Stomach (tissue), 9 donors: Measurements from ENCODE around the gene DOCK9. TPM values are rescaled to one million over a fixed set of nuclear protein-coding genes. Genes with fewer than 3 reads are reported as not detected.

Experiments used
- DNase-seq, 2 donors: peaks; one replicate each; pipeline versions ENCODE4 v3.0.0 to v3.0.0-alpha.2; 2013 to 2019
- H3K27ac ChIP-seq, 5 donors: fragments of 200-600 bp in 4 of 5; sonication (generic) in 4 of 5; one replicate each; pipeline ENCODE4 v1.5.1; 2013 to 2019; ENCODE audit warnings: mild to moderate bottlenecking in 1 of 5, moderate library complexity in 1 of 5
- H3K27me3 ChIP-seq, 3 donors: fragments of 200-600 bp; sonication (generic); one replicate each; pipeline ENCODE4 v1.5.1; 2017 to 2019; ENCODE audit warnings: mixed run types in 1 of 3
- H3K36me3 ChIP-seq, 4 donors: fragments of 200-600 bp; sonication (generic); 1 replicate in 3 of 4; 2 replicates in 1 of 4; pipeline ENCODE4 v1.5.1; 2016 to 2019
- H3K4me1 ChIP-seq, 4 donors: fragments of 200-600 bp; sonication (generic); one replicate each; pipeline ENCODE4 v1.5.1; 2016 to 2019
- H3K4me3 ChIP-seq, 4 donors: fragments of 200-600 bp; sonication (generic) in 3 of 4; one replicate each; pipeline ENCODE4 v1.5.1; 2016 to 2019; ENCODE audit warnings: mild to moderate bottlenecking in 1 of 4
- H3K9me3 ChIP-seq, 4 donors: fragments of 200-600 bp; sonication (generic); one replicate each; pipeline ENCODE4 v1.5.1; 2016 to 2019
- EP300 ChIP-seq: sonication (generic); formaldehyde crosslinking; IDR thresholded peaks from one replicate; pipeline ENCODE4 v1.6.1; 2017; ENCODE audit warnings: antibody characterized with exemption
- POLR2A ChIP-seq, 4 donors: fragments of 450-650 bp; IDR thresholded peaks; one replicate each; pipeline ENCODE4 v1.6.1; 2016; ENCODE audit warnings: antibody characterized with exemption in 4 of 4, control low read depth in 2 of 4, mild to moderate bottlenecking in 1 of 4, moderate library complexity in 1 of 4
- POLR2AphosphoS5 ChIP-seq, 3 donors: sonication (generic); formaldehyde crosslinking; IDR thresholded peaks; one replicate each; pipeline ENCODE4 v1.6.1; 2016; ENCODE audit warnings: antibody characterized with exemption in 3 of 3
- WGBS, 5 donors: extraction: QIAGEN DNeasy Blood & Tissue Kit in 3 of 5; methylation state at CpG; one replicate each; pipeline versions ENCODE4 v1.1.5 to v1.1.7; 2013 to 2018; 5-methylcytosine and 5-hydroxymethylcytosine counted together
- intact Hi-C: fragments of 100-400 bp; cut with DNase I; formaldehyde crosslinking; loops from one replicate; pipeline ENCODE4 v1.15.1; 2023; ENCODE audit warnings: low total_unique reads
- polyA plus RNA-seq, 3 donors: library from polyadenylated mRNA; stranded (reverse); fragments of 200-250 nt; gene quantifications; one replicate each; pipeline ENCODE4 v1.2.3, GENCODE V29; 2013
- total RNA-seq, 5 donors: library from RNA; depleted of rRNA; stranded (reverse); fragments of >200 nt; gene quantifications; one replicate each; pipeline versions ENCODE4 v1.1.0 to v1.2.3, GENCODE V29; 2014 to 2016
- TF ChIP-seq, protein P1 (sequence below), 7 experiments: fragments of 450-650 bp in 4 of 7; fragments of 200-600 bp in 3 of 7; sonication (generic) in 3 of 7; IDR thresholded peaks; one replicate each; pipeline ENCODE4 v1.5.1; 2016 to 2019; ENCODE audit warnings: antibody characterized with exemption in 7 of 7, control low read depth in 2 of 7, mild to moderate bottlenecking in 1 of 7
- donor health status: healthy with polysubstance abuse.
- donor health status: Bipolar disorder and iron deficiency.
- donor health status: healthy.

DOCK9 gene
- total and polyA plus RNA-seq, 8 donors, result 8.7 to 97.9 (median 49.2) TPM

- 89 to 98% (median 94%) methylated on average over 3 of the region's 3 CpGs for WGBS, 5 donors
- H3K36me3 ChIP-seq, result no peaks in the 10 kb centered on the region
- intact Hi-C loops, result no loop called here
Observed at GRCh38 chr13:99018418-99019180, 40.7 kb upstream of the DOCK9 start.

GRCh38 chr13:99015606-99016490 is 38.0 kb upstream of the DOCK9 start:
- intact Hi-C loops, result no loop called here
- DNase-seq, result peak in 1 of 2 donors; percentile 22
- Histone ChIP-seq H3K27me3 (no peaks in the 10 kb centered on the region), H3K27ac (no peak overlapping the region), H3K4me3 (no peak overlapping the region), H3K36me3 (no peaks in the 10 kb centered on the region), H3K9me3 (no peaks in the 10 kb centered on the region), H3K4me1 (peaks cover 0 to 9% (median 6%) of the 10 kb centered on the region in 4 donors)
- TF ChIP-seq POLR2AphosphoS5 (IDR thresholded peaks at IDR 0.05) (no peak), POLR2A (IDR thresholded peaks at IDR 0.05) (no peak), EP300 (no peak)
- TF ChIP-seq, protein P1, sequence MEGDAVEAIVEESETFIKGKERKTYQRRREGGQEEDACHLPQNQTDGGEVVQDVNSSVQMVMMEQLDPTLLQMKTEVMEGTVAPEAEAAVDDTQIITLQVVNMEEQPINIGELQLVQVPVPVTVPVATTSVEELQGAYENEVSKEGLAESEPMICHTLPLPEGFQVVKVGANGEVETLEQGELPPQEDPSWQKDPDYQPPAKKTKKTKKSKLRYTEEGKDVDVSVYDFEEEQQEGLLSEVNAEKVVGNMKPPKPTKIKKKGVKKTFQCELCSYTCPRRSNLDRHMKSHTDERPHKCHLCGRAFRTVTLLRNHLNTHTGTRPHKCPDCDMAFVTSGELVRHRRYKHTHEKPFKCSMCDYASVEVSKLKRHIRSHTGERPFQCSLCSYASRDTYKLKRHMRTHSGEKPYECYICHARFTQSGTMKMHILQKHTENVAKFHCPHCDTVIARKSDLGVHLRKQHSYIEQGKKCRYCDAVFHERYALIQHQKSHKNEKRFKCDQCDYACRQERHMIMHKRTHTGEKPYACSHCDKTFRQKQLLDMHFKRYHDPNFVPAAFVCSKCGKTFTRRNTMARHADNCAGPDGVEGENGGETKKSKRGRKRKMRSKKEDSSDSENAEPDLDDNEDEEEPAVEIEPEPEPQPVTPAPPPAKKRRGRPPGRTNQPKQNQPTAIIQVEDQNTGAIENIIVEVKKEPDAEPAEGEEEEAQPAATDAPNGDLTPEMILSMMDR (IDR thresholded peaks at IDR 0.05), result no peak
- WGBS, 5 donors, result 67 to 71% (median 69%) methylated on average over 15 of the region's 15 CpGs

More at GRCh38 chr13:99018418-99019180, 40.7 kb upstream of the DOCK9 start:
- H3K4me3 ChIP-seq, result no peak overlapping the region
- TF ChIP-seq, protein P1 (IDR thresholded peaks at IDR 0.05), result no peak
- TF ChIP-seq POLR2AphosphoS5 (IDR thresholded peaks at IDR 0.05), result no peak
- TF ChIP-seq POLR2A (IDR thresholded peaks at IDR 0.05), result no peak
- no peak for TF ChIP-seq EP300
- no peaks in the 10 kb centered on the region for H3K27me3 ChIP-seq
- H3K27ac ChIP-seq, result no peak overlapping the region
- no peaks in the 10 kb centered on the region for H3K9me3 ChIP-seq
- H3K4me1 ChIP-seq, result peaks cover 0 to 11% (median 8%) of the 10 kb centered on the region in 4 donors
- DNase-seq, result no peak

DNA sequence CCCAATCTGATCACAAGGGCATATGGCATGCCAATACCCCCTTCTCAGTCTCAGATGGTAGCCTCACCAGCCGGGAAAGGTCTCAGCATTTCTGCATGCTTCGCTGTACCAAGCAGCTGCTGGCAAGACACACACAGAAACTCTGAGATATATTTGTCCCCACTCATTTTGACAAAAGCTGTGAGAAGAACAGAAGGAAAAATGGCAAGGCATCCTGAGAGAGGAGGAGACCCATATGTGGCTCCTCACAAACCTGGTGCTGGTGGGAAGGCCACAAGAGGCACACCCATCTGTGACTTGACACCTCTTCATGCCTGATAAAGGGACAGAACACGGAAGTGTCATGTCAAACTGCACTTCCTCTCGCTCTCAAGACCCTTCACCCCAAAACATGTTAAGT is 36.7 kb upstream of the DOCK9 start:
- Histone ChIP-seq H3K27me3 (no peaks in the 10 kb centered on the region), H3K4me1 (peaks cover 0 to 9% (median 6%) of the 10 kb centered on the region in 4 donors), H3K9me3 (no peaks in the 10 kb centered on the region), H3K36me3 (no peaks in the 10 kb centered on the region), H3K4me3 (no peak overlapping the region), H3K27ac (no peak overlapping the region)
- 83 to 88% (median 87%) methylated on average over 4 of the region's 4 CpGs for WGBS, 5 donors
- intact Hi-C loops, result no loop called here
- DNase-seq, result no peak
- TF ChIP-seq, protein P1 (IDR thresholded peaks at IDR 0.05), result no peak
- TF ChIP-seq POLR2AphosphoS5 (IDR thresholded peaks at IDR 0.05), result no peak
- TF ChIP-seq EP300, result no peak
- TF ChIP-seq POLR2A (IDR thresholded peaks at IDR 0.05), result no peak

- 87 to 97% (median 91%) methylated on average over 6 of the region's 6 CpGs for WGBS, 5 donors
- DNase-seq, result no peak
- no peak overlapping the region for H3K27ac ChIP-seq
- H3K36me3 ChIP-seq, result no peaks in the 10 kb centered on the region
- intact Hi-C loops, result no loop called here
- no peak overlapping the region for H3K4me3 ChIP-seq
- TF ChIP-seq, protein P1 (IDR thresholded peaks at IDR 0.05), result no peak
- TF ChIP-seq POLR2A (IDR thresholded peaks at IDR 0.05) (no peak), EP300 (no peak), POLR2AphosphoS5 (IDR thresholded peaks at IDR 0.05) (no peak)
- H3K9me3 ChIP-seq, result no peaks in the 10 kb centered on the region
- peaks cover 0 to 9% (median 6%) of the 10 kb centered on the region in 4 donors for H3K4me1 ChIP-seq
- H3K27me3 ChIP-seq, result no peaks in the 10 kb centered on the region
Observed at GRCh38 chr13:99013951-99014350, 36.1 kb upstream of the DOCK9 start.
